Endodermal cell (in vitro differentiated cells): Measurements from ENCODE around the gene CCDC158. TPM values are rescaled to one million over a fixed set of nuclear protein-coding genes. Genes with fewer than 3 reads are reported as not detected.

ENCODE experiments used
- DNase-seq: peaks from one replicate; pipeline ENCODE4 v3.0.0-alpha.2; 2017
- H3K27ac ChIP-seq: 2 replicates; pipeline ENCODE4 v1.5.1; 2013; ENCODE audit warnings: mild to moderate bottlenecking, low read depth, low read length, moderate library complexity
- H3K27me3 ChIP-seq: 2 replicates; pipeline ENCODE4 v1.6.1; 2013; ENCODE audit warnings: mild to moderate bottlenecking, low read length, moderate library complexity; ENCODE audit not compliant: insufficient read depth, control insufficient read depth, poor library complexity, severe bottlenecking
- H3K36me3 ChIP-seq: 2 replicates; pipeline ENCODE4 v1.7.0; 2013; ENCODE audit warnings: mild to moderate bottlenecking, low read length, moderate library complexity; ENCODE audit not compliant: control insufficient read depth, insufficient read depth
- H3K4me1 ChIP-seq: one replicate; pipeline ENCODE4 v1.7.0; 2013; ENCODE audit warnings: low read length; ENCODE audit not compliant: control insufficient read depth, insufficient read depth
- H3K4me3 ChIP-seq: 2 replicates; pipeline ENCODE4 v1.5.1; 2013; ENCODE audit warnings: mild to moderate bottlenecking, low read length, moderate library complexity
- H3K9ac ChIP-seq: 2 replicates; pipeline ENCODE4 v1.6.1; 2013; ENCODE audit warnings: mild to moderate bottlenecking, low read length, moderate library complexity; ENCODE audit not compliant: poor library complexity, severe bottlenecking; ENCODE audit errors: extremely low read depth
- H3K9me3 ChIP-seq: 2 replicates; pipeline ENCODE4 v1.6.1; 2013; ENCODE audit warnings: mild to moderate bottlenecking, low read length, moderate library complexity; ENCODE audit not compliant: control insufficient read depth
- H3K27ac Mint-ChIP-seq: 2 replicates; pipeline ENCODE4 v1.8.0; 2020; ENCODE audit warnings: mixed read lengths
- H3K27me3 Mint-ChIP-seq: 2 replicates; pipeline ENCODE4 v1.8.0; 2021; ENCODE audit warnings: mild to moderate bottlenecking, mixed read lengths; ENCODE audit not compliant: insufficient read depth
- H3K36me3 Mint-ChIP-seq: 2 replicates; pipeline ENCODE4 v1.8.0; 2020; ENCODE audit warnings: low read depth, mixed read lengths
- H3K4me1 Mint-ChIP-seq: 2 replicates; pipeline ENCODE4 v1.8.0; 2020; ENCODE audit warnings: mixed read lengths
- H3K4me3 Mint-ChIP-seq: 2 replicates; pipeline ENCODE4 v1.8.0; 2020; ENCODE audit warnings: mild to moderate bottlenecking, moderate library complexity, mixed read lengths
- H3K9me3 Mint-ChIP-seq: 2 replicates; pipeline ENCODE4 v1.8.0; 2020; ENCODE audit warnings: mild to moderate bottlenecking, mixed read lengths
- CTCF ChIP-seq: fragments of 200-600 bp; sonication (generic); conservative IDR thresholded peaks from 2 replicates; pipeline ENCODE4 v1.5.0; 2021; ENCODE audit warnings: antibody characterized with exemption, mild to moderate bottlenecking
- WGBS, 2 experiments: methylation state at CpG; one replicate each; pipeline versions ENCODE4 v1.1.5 to v1.1.7; 2013; ENCODE audit warnings: missing lambda C conversion rate in 2 of 2, mixed read lengths in 1 of 2; ENCODE audit not compliant: insufficient coverage in 1 of 2, insufficient read length in 1 of 2; 5-methylcytosine and 5-hydroxymethylcytosine counted together
- long read RNA-seq, 4 experiments: library from polyadenylated mRNA in 2 of 4; library from RNA in 1 of 4; library from capped mRNA in 1 of 4; stranded (forward) in 3 of 4; unstranded in 1 of 4; transcript quantifications; one replicate each; pipeline ENCODE4 v2.0.0, GENCODE V29; 2020 to 2021; ENCODE audit warnings: inconsistent platforms in 1 of 4
- polyA plus RNA-seq, 2 experiments: library from polyadenylated mRNA; stranded (reverse); fragments of 50-300 nt; gene quantifications; one replicate each; pipeline ENCODE4 v1.2.3, GENCODE V29; 2013
- total RNA-seq, 2 donors: library from RNA; stranded (reverse); fragmentation: NEBNext Ultra II Directional in 1 of 2; extraction: Animal tissue kit (Norgen Biotek cat#: 25700) in 1 of 2; gene quantifications; 2 replicates in 1 of 2; 3 replicates in 1 of 2; pipeline ENCODE4 v1.2.1, GENCODE V29; 2021

CCDC158 gene
- total RNA-seq, result not detected
- not detected for polyA plus RNA-seq (2013, experiment 1 of 2)
- not detected for polyA plus RNA-seq (2013, experiment 2 of 2)
- long read RNA-seq, experiment 1, result 0 reads
- long read RNA-seq, experiment 2, result 0 reads
- long read RNA-seq, experiment 3, result 0 reads
- long read RNA-seq, experiment 4, result 0 reads

GRCh38 chr4:76420762-76421581, at the start of gene CCDC158:
TSS of gene CCDC158 (minus strand) at chr4:76421141. CDS start at chr4:76403207, 17,934 bp downstream.
- H3K9ac ChIP-seq, result no peak within 1 kb of the TSS

GRCh38 chr4:76470532-76470931, 49.6 kb upstream of the CCDC158 start:
- Histone ChIP-seq H3K4me3 (no peak overlapping the region), H3K4me1 (no peaks in the 10 kb centered on the region), H3K9ac (no peak overlapping the region), H3K27me3 (no peaks in the 10 kb centered on the region), H3K36me3 (no peaks in the 10 kb centered on the region), H3K9me3 (no peaks in the 10 kb centered on the region), H3K27ac (peak overlapping the region; percentile 25)
- TF ChIP-seq CTCF, result no peak
- no peak overlapping the region for H3K4me3 Mint-ChIP-seq
- H3K4me1 Mint-ChIP-seq, result no peaks in the 10 kb centered on the region
- no peaks in the 10 kb centered on the region for H3K36me3 Mint-ChIP-seq
- 77% methylated on average over 1 of the region's 1 CpG; no CpG with 5 or more reads in 1 of the 2 experiments for WGBS, 2 experiments
- no peaks in the 10 kb centered on the region for H3K9me3 Mint-ChIP-seq
- DNase-seq, result no peak
- H3K27me3 Mint-ChIP-seq, result no peaks in the 10 kb centered on the region
- H3K27ac Mint-ChIP-seq, result no peak overlapping the region

More at GRCh38 chr4:76420762-76421581, at the start of gene CCDC158:
- Mint-ChIP-seq H3K27ac (no peak within 1 kb of the TSS), H3K36me3 (no peaks in the 10 kb centered on the region), H3K4me1 (peaks cover 3% of the 10 kb centered on the region), H3K4me3 (no peak within 1 kb of the TSS), H3K9me3 (peaks cover 23% of the 10 kb centered on the region), H3K27me3 (no peaks in the 10 kb centered on the region)
- DNase-seq, result no peak
- Histone ChIP-seq H3K4me3 (no peak within 1 kb of the TSS), H3K27me3 (no peaks in the 10 kb centered on the region), H3K4me1 (no peaks in the 10 kb centered on the region), H3K36me3 (no peaks in the 10 kb centered on the region), H3K9me3 (no peaks in the 10 kb centered on the region), H3K27ac (no peak within 1 kb of the TSS)
- 92 to 96% methylated on average over 13 to 79 of the region's 79 CpGs for WGBS, 2 experiments
- no peak for TF ChIP-seq CTCF

- no peaks in the 10 kb centered on the region for H3K9me3 Mint-ChIP-seq
- no peaks in the 10 kb centered on the region for H3K4me1 ChIP-seq
- no peaks in the 10 kb centered on the region for H3K27me3 ChIP-seq
- no peaks in the 10 kb centered on the region for H3K27me3 Mint-ChIP-seq
- TF ChIP-seq CTCF, result no peak
- H3K4me1 Mint-ChIP-seq, result no peaks in the 10 kb centered on the region
- H3K36me3 ChIP-seq, result no peaks in the 10 kb centered on the region
- no peak overlapping the region for H3K27ac Mint-ChIP-seq
- no peaks in the 10 kb centered on the region for H3K36me3 Mint-ChIP-seq
- no peaks in the 10 kb centered on the region for H3K9me3 ChIP-seq
- no peak overlapping the region for H3K27ac ChIP-seq
- DNase-seq, result no peak
- no peak overlapping the region for H3K9ac ChIP-seq
- no peak overlapping the region for H3K4me3 ChIP-seq
- H3K4me3 Mint-ChIP-seq, result no peak overlapping the region
These were observed 49.1 kb upstream of the CCDC158 start for GRCh38 chr4:76470064-76470463.
